NT2/D1 (cell line): ENCODE data around the gene MPDU1.

Source experiments
- SUZ12 ChIP-seq: IDR thresholded peaks from 2 replicates; pipeline ENCODE4 v1.6.1; 2011; ENCODE audit not compliant: insufficient read length, insufficient read depth; ENCODE audit errors: extremely low read depth
- YY1 ChIP-seq: IDR thresholded peaks from 2 replicates; pipeline ENCODE4 v1.6.1; 2011; ENCODE audit not compliant: insufficient read length, insufficient read depth
- ZNF274 ChIP-seq: IDR thresholded peaks from 2 replicates; pipeline ENCODE4 v1.6.1; 2011; ENCODE audit warnings: mild to moderate bottlenecking, low read depth, low read length

- TF ChIP-seq YY1: no peak
- no peak for TF ChIP-seq ZNF274
- no peak for TF ChIP-seq SUZ12
Observed at GRCh38 chr17:7636163-7636562, 52.5 kb downstream of the MPDU1 start.
